HPDE6-E6E7 (cell line): ENCODE results near the gene ZNF414.

ENCODE experiments used
- DNase-seq: peaks from one replicate; pipeline ENCODE4 v3.0.0; 2011; ENCODE audit warnings: missing footprints; ENCODE audit errors: extremely low spot score

The ZNF414 gene

DNA sequence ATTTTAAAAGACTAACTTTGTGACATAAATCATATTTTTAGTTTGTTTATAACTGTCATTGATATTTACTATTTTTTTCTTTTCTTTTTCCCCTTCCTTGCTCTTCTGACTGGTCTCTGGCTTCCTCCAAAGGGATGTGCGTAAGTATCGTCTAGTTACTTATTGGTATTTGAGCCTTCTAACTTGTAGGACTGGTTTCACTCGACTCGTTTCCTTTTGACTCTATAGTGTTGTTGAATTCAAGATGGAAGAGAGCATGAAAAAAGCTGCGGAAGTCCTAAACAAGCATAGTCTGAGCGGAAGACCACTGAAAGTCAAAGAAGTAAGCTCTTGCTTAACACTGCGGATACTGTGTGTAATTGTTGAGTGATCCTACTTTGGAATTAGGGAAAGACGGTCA is 50.6 kb downstream of the ZNF414 start:
- DNase-seq = no peak

DNA sequence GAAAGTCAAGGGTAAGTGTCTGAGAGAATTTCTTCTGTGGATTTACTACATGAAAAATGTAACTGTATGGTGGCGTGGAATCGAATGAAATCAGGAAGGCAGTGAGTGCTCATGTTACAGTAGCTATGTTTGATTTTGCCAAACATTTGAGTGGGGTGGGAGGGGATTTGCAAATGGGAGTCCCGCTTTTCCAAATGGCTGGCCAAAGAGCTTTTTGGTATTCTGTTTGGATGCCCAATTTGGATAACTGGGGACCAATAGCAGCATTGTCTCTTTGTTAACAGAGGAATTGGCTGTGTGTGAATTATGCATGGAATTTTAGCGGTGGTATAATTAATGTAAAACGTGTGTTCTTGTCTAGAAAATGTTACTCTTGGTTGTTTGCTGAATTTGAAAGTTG is 51.4 kb downstream of the ZNF414 start:
- DNase-seq = no peak

DNA sequence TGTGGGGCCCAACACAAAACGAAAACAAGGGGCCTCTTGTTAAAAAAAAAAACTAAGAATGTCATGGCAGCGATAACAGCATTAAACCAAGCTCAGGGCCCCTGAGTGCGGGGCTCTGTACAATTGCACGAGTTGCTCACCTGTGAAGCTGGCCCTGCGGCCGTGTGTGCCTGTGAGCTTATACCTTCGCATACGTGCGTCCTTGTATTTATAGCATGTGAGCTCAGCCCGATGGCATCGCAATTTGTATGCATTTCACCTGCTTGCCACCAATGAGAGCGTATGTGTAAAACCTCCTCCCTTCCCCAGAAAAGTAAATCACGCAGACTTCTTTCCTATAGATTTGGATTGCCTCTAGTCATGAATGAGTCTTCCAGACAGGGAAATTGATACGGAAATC is 52.1 kb downstream of the ZNF414 start:
- DNase-seq = no peak

DNA sequence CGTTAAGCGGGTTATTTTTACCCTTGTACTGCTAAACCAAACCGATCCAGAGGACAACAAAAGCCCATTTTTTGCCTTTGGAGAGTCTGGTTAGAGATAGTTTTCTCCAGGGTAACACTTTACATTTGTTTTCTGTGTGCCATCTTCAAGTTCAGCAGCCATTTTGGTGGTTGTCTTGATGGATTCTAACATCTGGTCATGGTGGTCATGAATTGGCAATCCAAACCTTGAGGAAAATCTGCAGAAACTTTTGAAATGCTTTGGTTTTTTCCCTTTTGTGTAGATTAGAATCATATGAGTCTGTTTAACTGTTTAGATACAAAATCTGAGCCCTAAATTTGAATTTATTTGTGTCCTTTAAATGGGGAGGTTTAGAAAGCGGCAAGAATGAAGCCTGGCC is 52.6 kb downstream of the ZNF414 start:
- no peak for DNase-seq

DNA sequence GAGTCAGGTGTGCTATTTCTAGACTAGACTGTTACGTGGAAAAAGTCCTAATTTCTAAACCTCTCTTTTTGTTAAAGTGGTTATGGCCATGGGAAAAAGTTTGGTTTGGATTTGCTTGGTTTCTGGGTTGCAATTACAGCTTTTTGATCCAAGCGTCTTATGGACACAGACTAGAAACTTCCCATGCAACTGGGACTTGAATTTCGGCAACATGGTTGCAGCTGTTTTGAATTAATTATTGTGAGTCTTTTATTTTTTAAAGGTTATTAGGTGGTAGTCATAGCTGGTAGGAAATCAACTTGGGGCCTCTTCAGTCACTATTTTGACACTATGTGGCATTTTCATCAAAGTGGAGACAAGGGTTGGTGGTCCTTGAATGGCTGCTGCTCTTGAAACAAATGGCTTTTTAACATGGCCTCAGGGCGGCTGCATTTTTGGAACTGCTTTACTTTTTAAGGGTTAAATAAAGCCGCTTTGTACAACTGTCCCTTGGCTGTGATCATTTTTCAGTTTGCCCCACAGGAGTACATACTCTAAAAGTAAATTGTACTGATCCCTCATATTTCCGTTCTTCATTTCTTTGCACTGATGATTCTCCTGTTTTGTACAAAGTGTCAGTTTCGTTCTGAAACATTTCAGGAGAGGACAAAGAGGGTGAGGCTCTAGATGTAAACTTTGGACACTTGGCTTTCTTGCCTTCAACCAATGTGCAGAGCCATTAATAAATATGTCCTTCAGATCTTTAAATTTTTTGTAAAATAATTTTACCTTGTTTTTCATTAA is 53.3 kb downstream of the ZNF414 start:
- DNase-seq = no peak
